ENCODE measurements around the gene SRP54. TPM values are rescaled to one million over a fixed set of nuclear protein-coding genes. Genes with fewer than 3 reads are reported as not detected.
A peak's percentile ranks its signal among the peaks of the same experiment; 100 is the strongest.

The SRP54 gene
- total and polyA plus RNA-seq, 2 of the 13 experiments (the other 11 are each of a cell fraction or from before 2014, with no cell fraction given) = 42.2 to 207 TPM

DNA sequence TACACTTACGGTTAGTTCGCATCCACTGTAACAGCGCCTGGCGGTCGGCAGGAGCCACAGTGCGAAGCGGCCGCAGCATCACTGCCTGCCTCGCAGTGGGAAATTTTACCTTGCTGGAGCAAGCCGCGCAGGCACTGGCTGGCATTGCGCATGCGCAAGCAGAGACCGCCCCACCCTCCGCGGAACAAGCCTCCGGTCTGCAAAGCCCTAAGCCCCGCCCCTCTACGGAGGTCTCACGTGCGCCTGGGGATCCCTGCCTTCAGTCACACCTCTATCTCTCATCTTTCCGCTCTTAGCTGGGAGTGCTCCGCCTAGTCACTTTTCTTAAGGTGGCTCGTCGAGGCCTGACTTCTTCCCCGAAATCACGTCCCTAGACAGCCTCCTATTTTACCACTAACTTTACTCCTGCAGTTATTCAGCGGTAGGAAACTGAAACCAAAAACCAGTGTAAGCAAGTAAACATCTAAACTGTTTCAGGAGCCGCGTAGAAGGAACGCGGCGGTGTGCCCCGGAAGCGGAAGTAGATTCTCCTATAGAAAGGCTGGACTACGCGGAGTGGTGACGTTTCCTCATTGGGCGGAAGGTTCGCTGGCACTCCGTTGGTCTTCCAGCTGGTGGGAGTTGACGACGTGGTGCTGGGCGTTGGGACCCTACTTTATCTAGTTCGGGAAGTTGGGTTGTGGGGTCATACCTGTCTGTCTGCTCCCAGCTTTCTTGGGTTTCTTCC is at the start of gene SRP54 (continued):
- TF ChIP-seq, protein P1, sequence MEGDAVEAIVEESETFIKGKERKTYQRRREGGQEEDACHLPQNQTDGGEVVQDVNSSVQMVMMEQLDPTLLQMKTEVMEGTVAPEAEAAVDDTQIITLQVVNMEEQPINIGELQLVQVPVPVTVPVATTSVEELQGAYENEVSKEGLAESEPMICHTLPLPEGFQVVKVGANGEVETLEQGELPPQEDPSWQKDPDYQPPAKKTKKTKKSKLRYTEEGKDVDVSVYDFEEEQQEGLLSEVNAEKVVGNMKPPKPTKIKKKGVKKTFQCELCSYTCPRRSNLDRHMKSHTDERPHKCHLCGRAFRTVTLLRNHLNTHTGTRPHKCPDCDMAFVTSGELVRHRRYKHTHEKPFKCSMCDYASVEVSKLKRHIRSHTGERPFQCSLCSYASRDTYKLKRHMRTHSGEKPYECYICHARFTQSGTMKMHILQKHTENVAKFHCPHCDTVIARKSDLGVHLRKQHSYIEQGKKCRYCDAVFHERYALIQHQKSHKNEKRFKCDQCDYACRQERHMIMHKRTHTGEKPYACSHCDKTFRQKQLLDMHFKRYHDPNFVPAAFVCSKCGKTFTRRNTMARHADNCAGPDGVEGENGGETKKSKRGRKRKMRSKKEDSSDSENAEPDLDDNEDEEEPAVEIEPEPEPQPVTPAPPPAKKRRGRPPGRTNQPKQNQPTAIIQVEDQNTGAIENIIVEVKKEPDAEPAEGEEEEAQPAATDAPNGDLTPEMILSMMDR (CRISPR knock-in tag; IDR thresholded peaks at IDR 0.05) = peak; percentile 67
- TF ChIP-seq ZFP36L2 (CRISPR knock-in tag; IDR thresholded peaks at IDR 0.05) (no peak; the same call in none of the 2 replicates), ZBTB26 (CRISPR knock-in tag; IDR thresholded peaks at IDR 0.05; ENCODE audit: borderline replicate concordance) (peak; percentile 89), ZNF572 (CRISPR knock-in tag; IDR thresholded peaks at IDR 0.05) (peak; percentile 86), ELF1 (CRISPR knock-in tag; IDR thresholded peaks at IDR 0.05) (peak; percentile 96), ZKSCAN1 (IDR thresholded peaks at IDR 0.05; ENCODE audit: low read length) (peak; percentile 31; the same call in 1 of the 2 replicates), NR0B2 (CRISPR knock-in tag; IDR thresholded peaks at IDR 0.05) (peak; percentile 44), MED8 (CRISPR knock-in tag; IDR thresholded peaks at IDR 0.05; ENCODE audit: insufficient replicate concordance) (peak; percentile 87), ZBTB38 (CRISPR knock-in tag; IDR thresholded peaks at IDR 0.05) (peak; percentile 95), ZFP37 (CRISPR knock-in tag; IDR thresholded peaks at IDR 0.05; ENCODE audit: borderline replicate concordance) (peak; percentile 97), ZNF543 (CRISPR knock-in tag; IDR thresholded peaks at IDR 0.05) (peak; percentile 93), ZMAT3 (CRISPR knock-in tag; conservative IDR thresholded peaks at IDR 0.05) (peak; percentile 100), ZNF484 (CRISPR knock-in tag; IDR thresholded peaks at IDR 0.05; ENCODE audit: borderline replicate concordance, low read depth) (no peak; the same call in 1 of the 2 replicates), ZNF687 (CRISPR knock-in tag; IDR thresholded peaks at IDR 0.05) (peak; percentile 99), ZNF879 (CRISPR knock-in tag; IDR thresholded peaks at IDR 0.05) (peak; percentile 87)
- TF ChIP-seq, protein P2, sequence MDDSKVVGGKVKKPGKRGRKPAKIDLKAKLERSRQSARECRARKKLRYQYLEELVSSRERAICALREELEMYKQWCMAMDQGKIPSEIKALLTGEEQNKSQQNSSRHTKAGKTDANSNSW (CRISPR knock-in tag; IDR thresholded peaks at IDR 0.05; ENCODE audit: borderline replicate concordance) = peak; percentile 82; the same call in 1 of the 2 replicates
- TF ChIP-seq, protein P3, sequence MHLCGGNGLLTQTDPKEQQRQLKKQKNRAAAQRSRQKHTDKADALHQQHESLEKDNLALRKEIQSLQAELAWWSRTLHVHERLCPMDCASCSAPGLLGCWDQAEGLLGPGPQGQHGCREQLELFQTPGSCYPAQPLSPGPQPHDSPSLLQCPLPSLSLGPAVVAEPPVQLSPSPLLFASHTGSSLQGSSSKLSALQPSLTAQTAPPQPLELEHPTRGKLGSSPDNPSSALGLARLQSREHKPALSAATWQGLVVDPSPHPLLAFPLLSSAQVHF (CRISPR knock-in tag; IDR thresholded peaks at IDR 0.05) = no peak
- TF ChIP-seq, protein P4, sequence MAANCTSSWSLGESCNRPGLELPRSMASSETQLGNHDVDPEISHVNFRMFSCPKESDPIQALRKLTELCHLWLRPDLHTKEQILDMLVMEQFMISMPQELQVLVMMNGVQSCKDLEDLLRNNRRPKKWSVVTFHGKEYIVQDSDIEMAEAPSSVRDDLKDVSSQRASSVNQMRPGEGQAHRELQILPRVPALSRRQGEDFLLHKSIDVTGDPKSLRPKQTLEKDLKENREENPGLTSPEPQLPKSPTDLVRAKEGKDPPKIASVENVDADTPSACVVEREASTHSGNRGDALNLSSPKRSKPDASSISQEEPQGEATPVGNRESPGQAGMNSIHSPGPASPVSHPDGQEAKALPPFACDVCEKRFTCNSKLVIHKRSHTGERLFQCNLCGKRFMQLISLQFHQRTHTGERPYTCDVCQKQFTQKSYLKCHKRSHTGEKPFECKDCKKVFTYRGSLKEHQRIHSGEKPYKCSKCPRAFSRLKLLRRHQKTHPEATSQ (CRISPR knock-in tag; IDR thresholded peaks at IDR 0.05; ENCODE audit: borderline replicate concordance) = peak; percentile 100; the same call in 1 of the 2 replicates
